HepG2 (cell line): Measurements from ENCODE around the gene CDK14. TPM values are rescaled to one million over a fixed set of nuclear protein-coding genes. Genes with fewer than 3 reads are reported as not detected.

Experiments
- ATAC-seq: fragments of 200-7000 bp; cut with Tn5 transposase; 3 replicates; pipeline ENCODE4 v1.9.1; 2020; ENCODE audit warnings: mild to moderate bottlenecking, moderate library complexity
- BruUV-seq: library from RNA; stranded (reverse); fragments of 400-500 nt; replicated peaks from 2 replicates; lab custom pipeline; 2021; lab: Mats Ljungman, UMichigan
- CTCF ChIA-PET: fragments of 300-600 bp; formaldehyde crosslinking; extraction: SDS; loops from one replicate; lab custom pipeline; 2021; ENCODE audit warnings: low total read pairs, inconsistent platforms, low intra/inter-chr PET ratio; lab: Yijun Ruan, JAX
- POLR2A ChIA-PET: fragments of 350-600 bp; sonication (Branson Sonifier 250); formaldehyde crosslinking; loops from one replicate; lab custom pipeline; 2020; ENCODE audit warnings: antibody characterized with exemption, inconsistent platforms; lab: Yijun Ruan, JAX
- DNase-seq: peaks from one replicate; pipeline ENCODE4 v3.0.0-alpha.2; 2015; ENCODE audit warnings: low spot score
- FAIRE-seq: peaks from 3 replicates; lab custom pipeline; 2011; peaks lifted over from hg19 to GRCh38; lab: Jason Lieb, UNC
- H2AFZ ChIP-seq: one replicate; pipeline ENCODE4 v1.6.1; 2011; ENCODE audit warnings: low read length, inconsistent platforms
- H3K27ac ChIP-seq: fragments of 300-600 bp; 3 replicates; pipeline ENCODE4 v1.8.0; 2011; ENCODE audit warnings: mixed run types, mild to moderate bottlenecking, mixed read lengths, low read length, inconsistent platforms; ENCODE audit not compliant: insufficient read depth; ENCODE audit errors: extremely low read length
- H3K27me3 ChIP-seq, 2 experiments: fragments of 200-600 bp in 1 of 2; 2 replicates in 1 of 2; 3 replicates in 1 of 2; pipeline versions ENCODE4 v1.6.0 to v1.8.0; 2011; ENCODE audit warnings: low read length in 2 of 2, mild to moderate bottlenecking in 2 of 2, moderate library complexity in 2 of 2, inconsistent platforms in 1 of 2; ENCODE audit not compliant: insufficient read depth in 2 of 2, control insufficient read depth in 1 of 2
- H3K36me3 ChIP-seq, 2 experiments: fragments of 200-600 bp in 1 of 2; replicated peaks in 1 of 2; 2 replicates in 1 of 2; 3 replicates in 1 of 2; pipeline versions ENCODE4 v1.5.1 to v1.8.0; 2011; ENCODE audit warnings: low read length in 2 of 2, inconsistent platforms in 1 of 2; ENCODE audit not compliant: insufficient read depth in 2 of 2, control insufficient read depth in 1 of 2
- H3K4me1 ChIP-seq: 2 replicates; pipeline ENCODE4 v1.5.1; 2012; ENCODE audit warnings: low read length, inconsistent platforms; ENCODE audit not compliant: insufficient read depth
- H3K4me2 ChIP-seq: 2 replicates; pipeline ENCODE4 v1.6.0; 2011; ENCODE audit warnings: low read depth, low read length, inconsistent platforms
- H3K4me3 ChIP-seq, 3 experiments: fragments of 200-600 bp in 1 of 3; sonication (generic), shearing (Covaris generic) in 1 of 3; replicated peaks in 1 of 3; 2 replicates each; pipeline ENCODE4 v1.5.1; 2011 to 2016; ENCODE audit warnings: low read length in 3 of 3, inconsistent platforms in 2 of 3, low read depth in 2 of 3, mild to moderate bottlenecking in 2 of 3, control low read depth in 1 of 3, mixed read lengths in 1 of 3; ENCODE audit not compliant: insufficient read depth in 1 of 3
- H3K79me2 ChIP-seq: one replicate; pipeline ENCODE4 v1.6.1; 2011; ENCODE audit warnings: low read length, inconsistent platforms; ENCODE audit not compliant: insufficient read depth
- H3K9ac ChIP-seq: 2 replicates; pipeline ENCODE4 v1.6.0; 2011; ENCODE audit warnings: mild to moderate bottlenecking, low read depth, low read length, inconsistent platforms; ENCODE audit not compliant: insufficient read depth
- H3K9me3 ChIP-seq: 2 replicates; pipeline ENCODE4 v1.5.1; 2012; ENCODE audit warnings: mild to moderate bottlenecking, low read length
- H4K20me1 ChIP-seq: 2 replicates; pipeline ENCODE4 v1.6.0; 2011; ENCODE audit warnings: inconsistent platforms, mild to moderate bottlenecking, low read length, moderate library complexity; ENCODE audit not compliant: insufficient read depth
- KLF12 ChIP-seq: sonication (generic); formaldehyde crosslinking; IDR thresholded peaks from 2 replicates; pipeline ENCODE4 v1.4.0; 2020; ENCODE audit warnings: missing genetic modification reagents, borderline replicate concordance
- MED8 ChIP-seq: sonication (generic); formaldehyde crosslinking; IDR thresholded peaks from 2 replicates; pipeline ENCODE4 v1.8.1; 2023; ENCODE audit warnings: mild to moderate bottlenecking, missing genetic modification reagents; ENCODE audit not compliant: insufficient replicate concordance
- MTF1 ChIP-seq: sonication (generic); formaldehyde crosslinking; IDR thresholded peaks from 2 replicates; pipeline ENCODE4 v1.5.0; 2020; ENCODE audit warnings: missing genetic modification reagents
- NFYC ChIP-seq: IDR thresholded peaks from 2 replicates; pipeline ENCODE4 v1.6.1; 2016; ENCODE audit warnings: missing genetic modification reagents, missing compliant biosample characterization
- NRL ChIP-seq: sonication (generic); formaldehyde crosslinking; IDR thresholded peaks from 2 replicates; pipeline ENCODE4 v1.5.0; 2020; ENCODE audit warnings: missing genetic modification reagents, mild to moderate bottlenecking, moderate library complexity, borderline replicate concordance
- ZFX ChIP-seq: sonication (generic); formaldehyde crosslinking; IDR thresholded peaks from 2 replicates; pipeline ENCODE4 v1.4.0; 2020; ENCODE audit warnings: mild to moderate bottlenecking, low read depth, missing genetic modification reagents, moderate library complexity
- ZMAT3 ChIP-seq: sonication (generic); formaldehyde crosslinking; conservative IDR thresholded peaks from 2 replicates; pipeline ENCODE4 v1.7.0; 2021; ENCODE audit warnings: missing genetic modification reagents
- ZNF281 ChIP-seq: sonication (generic); formaldehyde crosslinking; IDR thresholded peaks from 2 replicates; pipeline ENCODE4 v1.4.0; 2020; ENCODE audit warnings: missing genetic modification reagents, borderline replicate concordance
- ZNF441 ChIP-seq: sonication (generic); formaldehyde crosslinking; IDR thresholded peaks from 2 replicates; pipeline ENCODE4 v1.7.0; 2021; ENCODE audit warnings: missing genetic modification reagents, borderline replicate concordance
- ZNF646 ChIP-seq: sonication (generic); formaldehyde crosslinking; IDR thresholded peaks from 2 replicates; pipeline ENCODE4 v1.9.0; 2021; ENCODE audit warnings: mild to moderate bottlenecking, missing genetic modification reagents
- WGBS: methylation state at CpG from one replicate; pipeline ENCODE4 v1.1.6; 2017; ENCODE audit warnings: low lambda C conversion rate; 5-methylcytosine and 5-hydroxymethylcytosine counted together
- in situ Hi-C: cut with HindIII; loops from 2 replicates; pipeline ENCODE4 v1.10.0; 2017; ENCODE audit warnings: low pct_unique_long_range_greater_than_20kb; ENCODE audit not compliant: extremely low pct_ligation_motif_present
- intact Hi-C: fragments of 100-400 bp; cut with micrococcal nuclease; formaldehyde crosslinking; loops from one replicate; pipeline ENCODE4 v1.10.0; 2022; ENCODE audit not compliant: unreplicated experiment
- polyA plus RNA-seq, 8 experiments: library from polyadenylated mRNA; depleted of rRNA in 3 of 8; stranded (reverse) in 7 of 8; unstranded in 1 of 8; fragments of >200 nt; fragmentation: Illumina TruSeq in 4 of 8; extraction: Trizol in 4 of 8; gene quantifications; 2 replicates each; pipeline versions ENCODE4 v1.2.1 to v1.2.3, GENCODE V29; 2011 to 2016; ENCODE audit warnings: low read depth in 4 of 8, missing spikeins in 1 of 8, mixed read lengths in 1 of 8; ENCODE audit not compliant: insufficient read depth in 1 of 8
- total RNA-seq, 5 experiments: library from RNA; depleted of rRNA; stranded (reverse); fragments of >200 nt; fragmentation: Illumina TruSeq; extraction: Trizol; gene quantifications; 2 replicates each; pipeline ENCODE4 v1.2.3, GENCODE V29; 2016; ENCODE audit warnings: low read depth in 1 of 5

The CDK14 gene
- total and polyA plus RNA-seq, 2 of the 13 experiments (the other 11 are each of a cell fraction or from before 2014, with no cell fraction given), result 0.26 to 0.71 TPM

- Histone ChIP-seq H3K36me3 (no peaks in the 10 kb centered on the region), H3K9ac (no peak overlapping the region), H3K27ac (no peak overlapping the region), H3K79me2 (no peaks in the 10 kb centered on the region), H3K4me3 (no peak overlapping the region), H2AFZ (no peak overlapping the region), H3K9me3 (no peaks in the 10 kb centered on the region), H4K20me1 (no peaks in the 10 kb centered on the region; the same call in 1 of the 2 replicates), H3K4me2 (no peak overlapping the region), H3K4me1 (peaks cover 26% of the 10 kb centered on the region), H3K27me3 (peaks cover 0 to 48% of the 10 kb centered on the region in 2 experiments; a peak in 3 of 5 replicates)
- CTCF ChIA-PET, result no interaction called here
- intact Hi-C loops (no loop called here), in situ Hi-C loops (no loop called here)
- POLR2A ChIA-PET, result no interaction called here
- FAIRE-seq, result no peak
- no peak for DNase-seq
- TF ChIP-seq KLF12 (CRISPR knock-in tag), result no peak
- TF ChIP-seq ZMAT3 (CRISPR knock-in tag), result no peak
- TF ChIP-seq MED8 (CRISPR knock-in tag), result no peak
- no peak for TF ChIP-seq ZNF281 (CRISPR knock-in tag)
- TF ChIP-seq ZNF441 (CRISPR knock-in tag), result no peak
- no peak for ATAC-seq
- no TSS peak for BruUV-seq
These were observed 163.6 kb downstream of the CDK14 start for GRCh38 chr7:90759710-90760109.

GRCh38 chr7:90760892-90761291 lies 164.8 kb downstream of the CDK14 start:
- BruUV-seq, result no TSS peak
- FAIRE-seq, result no peak
- Histone ChIP-seq H4K20me1 (no peaks in the 10 kb centered on the region; the same call in 1 of the 2 replicates), H3K27ac (no peak overlapping the region), H3K4me1 (peaks cover 37% of the 10 kb centered on the region), H3K9ac (no peak overlapping the region), H3K4me3 (no peak overlapping the region), H3K4me2 (no peak overlapping the region), H3K27me3 (peaks cover 0 to 41% of the 10 kb centered on the region in 2 experiments; a peak in 3 of 5 replicates), H2AFZ (no peak overlapping the region), H3K36me3 (no peaks in the 10 kb centered on the region), H3K79me2 (no peaks in the 10 kb centered on the region), H3K9me3 (no peaks in the 10 kb centered on the region)
- ChIA-PET CTCF (no interaction called here), POLR2A (no interaction called here)
- WGBS, result 20% methylated on average over 3 of the region's 3 CpGs
- no peak for DNase-seq
- ATAC-seq, result no peak
- in situ Hi-C loops, result no loop called here
- intact Hi-C loops, result no loop called here
- no peak for TF ChIP-seq ZFX (CRISPR knock-in tag)
- TF ChIP-seq NRL (CRISPR knock-in tag), result no peak
- TF ChIP-seq ZNF646 (CRISPR knock-in tag), result no peak
- TF ChIP-seq MTF1, result no peak
- TF ChIP-seq NFYC (CRISPR knock-in tag), result no peak
